Measurements from ENCODE around the gene ANKLE2. TPM values are rescaled to one million over a fixed set of nuclear protein-coding genes. Genes with fewer than 3 reads are reported as not detected.

ANKLE2 gene
- total RNA-seq, 1 donor from 2014 or later = 26.1 TPM

Other genes with a start within 250 kb of the ANKLE2 start
- gene LRCOL1, start 151.2 kb downstream of the ANKLE2 start, total RNA-seq = not detected
- gene P2RX2, start 143.1 kb downstream of the ANKLE2 start, total RNA-seq = not detected
- 13.0 TPM for gene POLE, start 74.5 kb downstream of the ANKLE2 start, total RNA-seq
- 75.1 TPM for gene PXMP2, start 74.2 kb downstream of the ANKLE2 start, total RNA-seq
- gene PGAM5, start 51.0 kb downstream of the ANKLE2 start, total RNA-seq = 33.7 TPM
- 26.3 TPM for gene GOLGA3, start 67.0 kb upstream of the ANKLE2 start, total RNA-seq
- gene CHFR, start 125.8 kb upstream of the ANKLE2 start, total RNA-seq = 15.1 TPM
- 13.9 TPM for gene ZNF605, start 194.5 kb upstream of the ANKLE2 start, total RNA-seq
- 4.7 TPM for gene ZNF26, start 224.5 kb upstream of the ANKLE2 start, total RNA-seq

All from left ventricle myocardium superior (tissue), 1 donor.